ENCODE results near the gene TCTN1. TPM values are rescaled to one million over a fixed set of nuclear protein-coding genes. Genes with fewer than 3 reads are reported as not detected.

The TCTN1 gene
- total and polyA plus RNA-seq, 2 donors (not counting 1 experiment from before 2014, with no cell fraction given): 49.1 to 69.8 TPM

- Mint-ChIP-seq H3K27me3 (no peaks in the 10 kb centered on the region), H3K4me3 (peak overlapping the region; percentile 45), H3K4me1 (peaks cover 53% of the 10 kb centered on the region), H3K27ac (peak overlapping the region; percentile 50), H3K9me3 (ENCODE audit: insufficient read depth) (peaks cover 2% of the 10 kb centered on the region)
- TF ChIP-seq EZH2 (IDR thresholded peaks at IDR 0.05; ENCODE audit: borderline replicate concordance, insufficient read depth, low read depth, low read length, poor library complexity, severe bottlenecking): no peak
- no peak for TF ChIP-seq CTCF (IDR thresholded peaks at IDR 0.05)
- peaks cover 53% of the 10 kb centered on the region for H4K20me1 ChIP-seq (ENCODE audit: control insufficient read depth, insufficient read depth, low read length, poor library complexity, severe bottlenecking)
- peaks cover 33 to 41% of the 10 kb centered on the region in 2 donors for H3K4me1 ChIP-seq (ENCODE audit: control insufficient read depth in 2 of 2, insufficient read depth in 2 of 2, low read length in 2 of 2)
- no peaks in the 10 kb centered on the region for H3K27me3 ChIP-seq (replicated peaks in 1 of 4; ENCODE audit: control extremely low read depth in 1 of 4, control insufficient read depth in 3 of 4, insufficient read depth in 4 of 4, low read length in 3 of 4)
- ATAC-seq (ENCODE audit: low read depth): no peak
- no peak for DNase-seq
- no peak overlapping the region for H3K9ac ChIP-seq (ENCODE audit: low read length)
- H3K4me2 ChIP-seq (replicated peaks; ENCODE audit: low read depth, low read length, poor library complexity, severe bottlenecking): peak overlapping the region; percentile 25
- H3K79me2 ChIP-seq (ENCODE audit: control insufficient read depth, insufficient read depth, low read length): peaks cover 91% of the 10 kb centered on the region
- H3K9me3 ChIP-seq (ENCODE audit: control extremely low read depth in 1 of 3, control insufficient read depth in 2 of 3, insufficient read depth in 1 of 3, low read length in 2 of 3): peaks cover 4 to 19% (median 11%) of the 10 kb centered on the region in 3 donors
- POLR2A ChIA-PET: interaction anchor here (0.6 to 1.4 kb wide), 4 partner anchors 9 to 35 kb away, joined by 3 to 7 read pairs (median 4); no protein-coding TSS in a partner anchor
- H3K36me3 ChIP-seq (replicated peaks in 1 of 2; ENCODE audit: control extremely low read depth in 1 of 2, control insufficient read depth in 1 of 2, extremely low read depth in 1 of 2, insufficient read depth in 2 of 2, low read length in 1 of 2): peaks cover 0 to 5% of the 10 kb centered on the region in 2 experiments
- WGBS (ENCODE audit: insufficient coverage): 88% methylated on average over 1 of the region's 1 CpG
- H3K4me3 ChIP-seq (ENCODE audit: control extremely low read depth in 1 of 5, extremely low read depth in 1 of 5, insufficient read depth in 1 of 5, low read depth in 2 of 5, low read length in 4 of 5): no peak overlapping the region
- no peak overlapping the region for H2AFZ ChIP-seq (ENCODE audit: insufficient read depth, low read depth, low read length, poor library complexity, severe bottlenecking)
- H3K27ac ChIP-seq (ENCODE audit: low read length in 2 of 2): peak overlapping the region in 1 of 2 donors; percentile 46
- CTCF ChIA-PET: interaction anchor here (0.6 to 3.5 kb wide), 11 partner anchors 8 to 261 kb away, joined by 3 to 20 read pairs (median 5); partner anchors contain the start of gene ARPC3
- intact Hi-C loops (cut with micrococcal nuclease): no loop called here
These were observed 38.6 kb upstream of the TCTN1 start for GRCh38 chr12:110575326-110575725.

- H2AFZ ChIP-seq (ENCODE audit: insufficient read depth, low read depth, low read length, poor library complexity, severe bottlenecking): no peak overlapping the region
- peaks cover 58% of the 10 kb centered on the region for H4K20me1 ChIP-seq (ENCODE audit: control insufficient read depth, insufficient read depth, low read length, poor library complexity, severe bottlenecking)
- peaks cover 45 to 50% of the 10 kb centered on the region in 2 donors for H3K4me1 ChIP-seq (ENCODE audit: control insufficient read depth in 2 of 2, insufficient read depth in 2 of 2, low read length in 2 of 2)
- peaks cover 4 to 14% (median 8%) of the 10 kb centered on the region in 3 donors for H3K9me3 ChIP-seq (ENCODE audit: control extremely low read depth in 1 of 3, control insufficient read depth in 2 of 3, insufficient read depth in 1 of 3, low read length in 2 of 3)
- H3K79me2 ChIP-seq (ENCODE audit: control insufficient read depth, insufficient read depth, low read length): peaks cover 100% of the 10 kb centered on the region
- no peak overlapping the region for H3K4me2 ChIP-seq (replicated peaks; ENCODE audit: low read depth, low read length, poor library complexity, severe bottlenecking)
- intact Hi-C loops (cut with micrococcal nuclease): no loop called here
- H3K4me1 Mint-ChIP-seq: peaks cover 64% of the 10 kb centered on the region
- no CpG with 5 or more reads among the region's 2 CpGs for WGBS (ENCODE audit: insufficient coverage)
- peaks cover 2% of the 10 kb centered on the region for H3K9me3 Mint-ChIP-seq (ENCODE audit: insufficient read depth)
- H3K27me3 ChIP-seq (replicated peaks in 1 of 4; ENCODE audit: control extremely low read depth in 1 of 4, control insufficient read depth in 3 of 4, insufficient read depth in 4 of 4, low read length in 3 of 4): no peaks in the 10 kb centered on the region
- TF ChIP-seq CTCF (IDR thresholded peaks at IDR 0.05) (no peak), EZH2 (IDR thresholded peaks at IDR 0.05; ENCODE audit: borderline replicate concordance, insufficient read depth, low read depth, low read length, poor library complexity, severe bottlenecking) (no peak)
- H3K9ac ChIP-seq (ENCODE audit: low read length): no peak overlapping the region
- H3K4me3 Mint-ChIP-seq: no peak overlapping the region
- ChIA-PET POLR2A (interaction anchor here (1.4 kb wide), 1 partner anchor 13 kb away, joined by 7 read pairs; no protein-coding TSS in a partner anchor), CTCF (interaction anchor here (1.4 to 2.5 kb wide), 3 partner anchors 11 to 26 kb away, joined by 5 to 20 read pairs (median 7); no protein-coding TSS in a partner anchor)
- DNase-seq (no peak), ATAC-seq (ENCODE audit: low read depth) (no peak)
- H3K27me3 Mint-ChIP-seq: no peaks in the 10 kb centered on the region
- peaks cover 0 to 5% of the 10 kb centered on the region in 2 experiments for H3K36me3 ChIP-seq (replicated peaks in 1 of 2; ENCODE audit: control extremely low read depth in 1 of 2, control insufficient read depth in 1 of 2, extremely low read depth in 1 of 2, insufficient read depth in 2 of 2, low read length in 1 of 2)
- H3K4me3 ChIP-seq (ENCODE audit: control extremely low read depth in 1 of 5, extremely low read depth in 1 of 5, insufficient read depth in 1 of 5, low read depth in 2 of 5, low read length in 4 of 5): no peak overlapping the region
- H3K27ac Mint-ChIP-seq: peak overlapping the region; percentile 26
- H3K27ac ChIP-seq (ENCODE audit: low read length in 2 of 2): no peak overlapping the region
These were observed 37.4 kb upstream of the TCTN1 start for GRCh38 chr12:110576504-110576903.
